ENCODE results near the gene CDK5R1. TPM values are rescaled to one million over a fixed set of nuclear protein-coding genes. Genes with fewer than 3 reads are reported as not detected.

Gene CDK5R1
- total and polyA plus RNA-seq, 2 donors (not counting 3 experiments of a cell fraction or from before 2014, with no cell fraction given): 1.6 to 3.9 TPM

GRCh38 chr17:32492264-32492589 lies 5.4 kb downstream of the CDK5R1 start:
- H3K4me2 ChIP-seq (ENCODE audit: insufficient read depth, low read length): no peak overlapping the region
- no peaks in the 10 kb centered on the region for H3K9me1 ChIP-seq (replicated peaks; ENCODE audit: control insufficient read depth, extremely low read depth, insufficient read depth, low read length)
- dilution Hi-C loops (cut with MboI; ENCODE audit: extremely low pct_ligation_motif_present, low sequenced_read_pairs): no loop called here
- H3K9me3 ChIP-seq (replicated peaks; ENCODE audit: control insufficient read depth, insufficient read depth, low read length): no peaks in the 10 kb centered on the region
- intact Hi-C loops (cut with micrococcal nuclease): no loop called here
- H3K4me3 ChIP-seq (replicated peaks in 1 of 3; ENCODE audit: insufficient read depth in 1 of 3, low read depth in 1 of 3, low read length in 3 of 3): no peak overlapping the region
- H3K27ac ChIP-seq (ENCODE audit: insufficient read depth, low read depth, low read length): no peak overlapping the region
- no peak for DNase-seq (ENCODE audit: low read depth, low spot score)
- ChIA-PET CTCF (interaction anchor here (1.5 kb wide), 1 partner anchor 263 kb away, joined by 5 read pairs; no protein-coding TSS in a partner anchor), POLR2A (no interaction called here)
- H2AFZ ChIP-seq (ENCODE audit: low read depth, low read length): no peak overlapping the region
- no peak for FAIRE-seq
- no peaks in the 10 kb centered on the region for H4K20me1 ChIP-seq (replicated peaks; ENCODE audit: control insufficient read depth, extremely low read depth, insufficient read depth, low read length)
- no peaks in the 10 kb centered on the region for H3K36me3 ChIP-seq (ENCODE audit: control insufficient read depth in 2 of 2, extremely low read depth in 1 of 2, insufficient read depth in 2 of 2, low read length in 2 of 2)
- TF ChIP-seq MAX (IDR thresholded peaks at IDR 0.05; ENCODE audit: insufficient read depth, insufficient read length) (no peak), GATA2 (IDR thresholded peaks at IDR 0.05; ENCODE audit: insufficient read depth, insufficient read length, low read depth, low read length) (no peak), EZH2 (IDR thresholded peaks at IDR 0.05; ENCODE audit: borderline replicate concordance, low read depth, low read length, severe bottlenecking) (no peak), POLR2AphosphoS5 (IDR thresholded peaks at IDR 0.05; ENCODE audit: insufficient read depth, low read depth, low read length) (no peak), FOS (IDR thresholded peaks at IDR 0.05; ENCODE audit: borderline replicate concordance, insufficient read depth, low read length) (no peak), JUN (IDR thresholded peaks at IDR 0.05; ENCODE audit: borderline replicate concordance, insufficient read depth, insufficient read length, low read depth) (no peak), MYC (IDR thresholded peaks at IDR 0.05; ENCODE audit: low read depth, low read length) (no peak), CTCF (IDR thresholded peaks at IDR 0.05; ENCODE audit: extremely low read depth in 1 of 2, insufficient read depth in 1 of 2, low read depth in 1 of 2, low read length in 2 of 2) (no peak), POLR2A (IDR thresholded peaks at IDR 0.05; ENCODE audit: low read depth, low read length) (no peak)
- H3K9ac ChIP-seq (replicated peaks; ENCODE audit: extremely low read depth, insufficient read depth, low read length): no peak overlapping the region
- no peaks in the 10 kb centered on the region for H3K27me3 ChIP-seq (ENCODE audit: control insufficient read depth in 2 of 2, insufficient read depth in 2 of 2, low read length in 2 of 2)
- H3K79me2 ChIP-seq (ENCODE audit: control insufficient read depth, insufficient read depth, low read length): peaks cover 2% of the 10 kb centered on the region
- H3K4me1 ChIP-seq (ENCODE audit: control insufficient read depth, extremely low read depth, insufficient read depth, low read length): peaks cover 6% of the 10 kb centered on the region
- no TSS peak for BruUV-seq (replicated peaks)

Data from endothelial cell of umbilical vein (primary cell).